Activated naive CD4-positive, alpha-beta T cell treated with anti-CD3 and anti-CD28 coated beads, Interleukin-2, amount 50 U/mL, for 16 hours (primary cell): Measurements from ENCODE around the gene EPS15.

Experiments used
- DNase-seq: peaks from one replicate; pipeline ENCODE4 v3.0.0-alpha.2; 2020

Gene EPS15

DNA sequence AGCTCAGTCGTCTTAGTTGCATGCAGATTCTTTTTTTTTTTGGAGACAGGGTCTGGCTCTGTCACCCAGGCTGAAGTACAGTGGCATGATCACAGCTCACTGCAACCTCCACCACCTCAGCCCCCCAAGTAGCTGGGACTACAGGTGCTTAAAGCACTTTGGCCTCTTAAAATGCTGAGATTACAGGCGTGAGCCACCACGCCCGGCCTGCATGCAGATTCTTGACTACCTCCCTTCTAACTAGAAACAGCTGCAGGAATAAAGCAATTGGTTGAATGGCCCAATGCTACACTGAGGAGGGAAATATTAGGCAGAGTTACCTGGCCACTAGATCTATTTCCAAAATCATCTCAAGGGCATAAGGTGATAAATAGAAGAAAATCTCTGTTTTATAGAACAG, 159.2 kb downstream of the EPS15 start:
- no peak for DNase-seq

GRCh38 chr1:51355382-51355781, 163.7 kb downstream of the EPS15 start:
- DNase-seq, result no peak

DNA sequence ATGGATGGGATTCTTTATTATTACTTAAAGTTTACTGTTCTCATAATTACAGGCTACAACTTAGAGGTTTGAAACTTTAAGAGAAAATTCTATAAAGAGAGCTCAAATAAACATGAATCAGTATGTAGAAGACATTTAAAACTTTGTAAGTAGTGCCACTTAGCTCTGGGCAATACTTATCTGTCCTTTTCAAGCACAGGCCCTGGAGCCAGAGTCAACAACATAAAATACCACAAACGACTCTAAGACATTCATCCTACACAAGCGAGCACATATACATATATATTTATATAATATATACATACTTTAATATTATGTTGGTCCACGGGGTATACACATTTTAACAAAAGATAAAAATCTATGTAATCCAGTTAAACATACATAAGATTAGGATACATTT, 164.7 kb downstream of the EPS15 start:
- no peak for DNase-seq

DNA sequence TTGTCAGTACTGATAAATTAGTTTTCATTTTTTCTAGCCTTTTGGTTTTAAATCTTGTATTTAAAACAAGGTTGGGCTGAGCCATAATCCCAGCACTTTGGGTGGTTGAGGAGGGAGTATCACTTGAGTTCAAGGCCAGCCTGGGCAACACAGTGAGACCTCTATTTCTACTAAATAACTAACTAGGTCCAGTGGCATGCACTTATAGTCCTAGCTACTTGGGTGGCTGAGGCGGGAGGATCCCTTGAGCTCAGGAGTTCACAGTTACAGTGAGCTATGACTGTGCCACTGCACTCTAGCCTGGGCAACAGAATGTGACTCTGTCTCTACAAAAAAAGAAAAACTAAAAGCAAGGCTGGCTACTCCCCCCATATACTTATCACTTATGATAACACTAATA, 167.2 kb downstream of the EPS15 start:
- DNase-seq, result no peak

DNA sequence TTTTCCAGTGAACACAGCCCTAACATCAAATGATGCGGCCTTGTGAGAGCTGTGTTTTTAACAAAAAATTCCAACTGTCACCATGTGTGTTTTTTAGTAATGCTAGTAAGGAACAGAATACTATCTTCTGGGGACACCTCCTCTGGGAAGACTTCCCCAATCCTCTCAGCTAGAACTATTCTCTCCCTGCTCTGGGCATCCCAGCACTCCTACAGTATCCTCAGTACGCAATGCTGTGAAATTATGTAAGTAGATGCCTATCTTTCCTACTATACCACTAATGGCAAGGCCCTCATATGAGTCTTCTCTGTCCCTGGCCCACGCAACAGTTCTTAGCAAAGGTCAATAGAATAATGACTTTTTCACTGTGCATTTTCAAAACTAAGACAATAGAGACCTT, 169.2 kb downstream of the EPS15 start:
- DNase-seq, result no peak

DNA sequence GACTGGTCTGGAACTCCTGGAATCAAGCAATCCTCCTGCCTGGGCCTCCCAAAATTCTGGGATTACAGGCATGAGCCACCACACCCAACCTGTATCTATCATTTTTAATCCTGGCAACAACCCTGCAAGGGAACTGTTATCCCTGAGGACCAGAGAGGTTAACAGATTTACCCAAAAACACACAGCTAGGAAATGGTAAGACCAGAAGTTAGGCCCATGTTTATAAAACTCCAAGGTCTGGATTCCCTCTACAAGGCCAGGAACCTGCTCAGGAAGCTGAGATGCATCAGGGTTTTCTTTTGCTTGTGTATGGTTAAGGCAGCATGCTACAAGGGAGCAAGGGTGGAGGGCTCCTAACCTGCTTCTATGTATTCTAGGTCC, 170.9 kb downstream of the EPS15 start:
- no peak for DNase-seq

DNA sequence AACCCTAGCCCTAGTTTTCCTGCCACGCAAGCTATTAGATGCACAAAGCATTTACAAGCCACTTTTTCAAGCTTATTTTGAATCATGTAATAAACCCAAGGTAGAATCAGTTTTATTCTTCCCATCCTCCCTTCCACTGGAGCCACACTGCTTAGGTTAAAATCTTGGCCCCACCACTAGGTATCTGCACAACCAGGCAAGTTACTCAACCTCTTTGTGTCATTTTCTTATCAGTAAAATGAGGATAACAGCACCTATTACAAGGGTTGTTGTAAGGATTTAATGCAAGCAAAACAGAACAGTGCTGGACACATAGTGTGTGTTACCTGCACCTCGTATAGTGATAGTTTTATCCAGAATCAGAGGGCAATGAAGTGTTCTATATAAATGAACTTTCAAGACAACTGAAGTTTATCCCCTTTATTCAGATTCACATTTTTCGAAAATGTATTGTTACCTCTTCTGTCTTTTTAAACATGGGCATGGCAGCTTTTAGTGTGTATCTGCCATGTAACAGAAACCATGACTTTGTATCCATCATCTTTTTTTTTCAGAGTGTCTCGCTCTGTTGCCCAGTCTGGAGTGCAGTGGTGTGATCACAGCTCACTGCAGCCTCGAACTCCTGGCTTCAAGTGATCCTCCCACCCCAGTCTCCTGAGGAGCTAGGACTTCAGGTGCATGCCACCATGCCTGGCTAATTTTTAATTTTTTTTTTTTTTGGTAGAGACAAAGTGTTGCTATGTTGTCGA, 171.5 kb downstream of the EPS15 start:
- no peak for DNase-seq

DNA sequence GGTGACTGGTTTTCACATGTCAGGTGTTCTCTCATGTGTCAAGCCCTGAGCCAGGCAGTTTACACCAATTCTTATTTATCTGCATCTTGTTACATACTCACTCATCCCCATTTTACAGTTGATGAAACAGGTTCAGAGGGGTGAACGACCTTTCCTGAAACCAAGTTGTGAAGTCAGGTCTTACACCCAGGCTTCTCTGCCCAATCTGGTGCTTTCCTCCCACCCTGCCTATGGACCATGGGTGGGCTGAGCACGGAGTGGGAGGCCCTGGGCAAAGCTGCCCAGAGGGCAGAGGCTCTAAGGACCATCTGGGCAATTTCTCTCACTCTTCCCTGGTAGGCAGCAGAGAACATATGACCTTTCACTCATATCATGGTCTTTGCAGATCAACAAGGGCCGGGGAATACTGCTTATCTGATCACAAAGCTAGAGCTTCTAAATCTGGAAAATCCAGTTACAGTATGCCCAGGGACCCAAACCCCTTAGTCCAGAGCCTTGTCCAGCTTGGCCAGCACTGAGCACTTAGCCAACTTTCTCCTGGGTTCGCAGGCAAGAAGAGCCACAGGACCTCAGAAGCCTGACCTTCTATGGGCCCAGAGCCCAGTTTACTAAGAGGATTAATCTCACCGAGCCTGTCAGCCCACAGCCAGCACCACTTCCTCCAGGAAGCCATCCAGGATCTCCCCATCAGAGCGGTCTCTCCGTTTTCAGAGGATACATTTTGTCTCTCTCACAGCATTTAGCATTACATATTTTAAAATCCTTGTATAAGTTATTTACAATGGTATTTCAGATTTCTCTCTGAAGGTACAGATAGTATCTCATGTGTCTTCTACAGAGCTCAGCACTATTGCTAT, 172.8 kb downstream of the EPS15 start:
- no peak for DNase-seq

DNA sequence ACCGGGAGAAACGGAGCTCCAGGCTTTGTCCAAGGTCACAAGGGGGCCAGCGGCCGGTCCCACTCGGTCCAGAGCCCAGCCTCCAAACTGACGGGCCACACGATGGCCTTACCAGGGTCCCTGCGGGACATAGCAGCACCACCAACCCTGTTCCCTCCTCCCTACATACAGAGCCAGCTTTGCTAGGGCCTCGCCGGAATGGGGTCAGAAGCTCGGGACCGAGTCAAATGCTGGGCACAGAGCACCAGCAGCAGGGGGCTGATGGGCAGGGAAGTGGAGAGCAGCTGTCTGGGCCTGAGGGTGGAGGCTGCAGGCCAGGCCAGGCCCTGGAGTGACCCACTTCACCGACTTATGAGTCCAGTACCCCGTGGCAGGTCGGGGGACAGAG, 173.8 kb downstream of the EPS15 start:
- no peak for DNase-seq

- no peak for DNase-seq
Measured at GRCh38 chr1:51344602-51345299, 174.3 kb downstream of the EPS15 start.

DNA sequence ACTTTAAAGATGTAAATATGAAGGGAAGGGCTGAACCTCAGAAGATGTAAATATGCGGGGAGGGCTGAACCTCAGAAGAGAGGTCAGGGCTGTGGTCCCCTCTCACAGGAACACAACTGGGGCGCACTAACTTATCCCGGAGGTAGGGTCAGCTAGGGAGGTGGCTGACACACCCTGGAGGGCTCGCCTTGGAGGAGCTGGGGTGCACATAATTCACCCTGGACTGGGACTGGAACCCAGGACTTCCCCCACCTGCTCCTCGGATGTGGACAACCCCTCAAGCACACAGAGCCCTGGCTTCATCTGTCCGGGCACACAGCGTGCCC, 174.8 kb downstream of the EPS15 start:
- DNase-seq, result no peak

DNA sequence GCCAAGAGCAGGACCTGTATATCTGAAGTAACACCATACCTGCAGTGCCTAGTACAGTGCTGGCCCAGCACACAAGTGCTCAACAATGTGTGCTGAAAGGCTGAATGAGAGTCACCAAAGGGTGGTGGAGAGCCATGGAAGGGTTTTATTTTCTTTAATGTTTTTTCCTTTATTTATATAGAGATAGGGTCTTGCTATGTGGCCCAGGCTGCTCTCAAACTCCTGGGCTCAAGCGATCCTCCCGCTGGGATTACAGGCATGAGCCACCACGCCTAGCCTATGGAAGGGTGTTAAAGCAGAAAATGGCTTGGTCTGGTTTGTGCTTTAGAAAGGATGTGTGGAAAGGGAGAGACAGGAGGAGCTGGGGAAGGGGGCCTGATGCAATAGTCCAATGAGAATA, 175.4 kb downstream of the EPS15 start:
- no peak for DNase-seq

DNA sequence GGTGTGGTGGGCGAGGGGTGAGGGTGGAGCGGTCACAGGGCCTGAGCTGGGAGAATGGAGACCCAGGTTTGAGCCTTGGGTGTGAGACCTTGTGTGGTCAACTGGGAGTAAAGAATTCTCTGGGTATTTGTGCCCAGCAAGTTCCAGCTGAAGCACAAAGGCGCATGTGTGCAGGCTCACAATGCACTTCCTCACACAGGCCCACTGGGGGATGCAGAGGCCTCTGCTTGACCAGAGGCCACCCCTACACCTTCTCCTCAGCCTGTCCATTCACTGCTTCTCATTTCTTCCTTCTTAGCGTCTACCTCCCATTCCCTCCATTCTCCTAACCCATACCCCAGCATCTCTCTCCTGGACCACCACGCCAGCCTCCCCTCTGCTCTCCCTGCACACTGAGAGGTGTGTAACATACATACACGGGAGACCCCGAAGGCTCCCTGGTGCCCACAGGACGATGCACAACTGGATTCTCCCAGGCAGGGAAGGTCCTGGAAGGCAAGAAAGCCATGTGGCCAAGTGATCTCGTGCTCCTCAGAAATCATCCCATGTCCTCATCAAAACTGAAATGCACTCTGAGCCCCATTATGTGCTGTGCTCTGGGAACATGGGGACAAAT, 176.4 kb downstream of the EPS15 start:
- no peak for DNase-seq

DNA sequence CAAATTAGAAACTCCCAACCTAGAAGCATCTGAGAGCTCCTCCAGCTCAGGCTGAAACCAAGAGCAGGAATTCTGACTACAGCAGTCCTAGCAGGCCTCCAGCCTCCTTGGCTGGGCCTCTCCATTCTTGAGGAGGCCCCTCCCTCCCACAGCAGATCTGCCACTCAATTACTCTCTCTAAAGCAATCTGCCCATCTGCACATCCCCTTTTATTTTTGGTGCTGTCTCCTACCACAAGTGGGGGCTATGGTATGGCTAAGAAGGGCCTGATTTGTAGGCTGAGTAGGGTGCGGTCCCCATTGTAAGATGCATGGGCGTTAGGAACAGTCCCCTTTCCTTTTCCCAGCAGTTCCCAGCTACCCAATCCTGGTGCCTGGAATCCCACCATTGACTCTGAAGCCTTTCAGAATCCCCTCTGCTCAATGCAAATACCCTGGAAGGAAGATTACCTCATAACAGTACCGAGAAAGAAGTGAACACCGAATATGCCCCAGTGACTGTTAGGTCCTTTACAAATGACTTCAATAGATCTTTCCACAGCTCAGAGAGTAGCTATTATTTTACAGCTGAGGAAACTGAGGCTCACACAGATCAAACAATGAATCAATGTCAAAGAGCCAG, 177.1 kb downstream of the EPS15 start:
- DNase-seq, result no peak

GRCh38 chr1:51340380-51340779, 178.7 kb downstream of the EPS15 start:
- no peak for DNase-seq

- DNase-seq, result no peak
Measured at GRCh38 chr1:51336711-51337110, 182.4 kb downstream of the EPS15 start.

- DNase-seq, result no peak
Measured at GRCh38 chr1:51336004-51336403, 183.1 kb downstream of the EPS15 start.

DNA sequence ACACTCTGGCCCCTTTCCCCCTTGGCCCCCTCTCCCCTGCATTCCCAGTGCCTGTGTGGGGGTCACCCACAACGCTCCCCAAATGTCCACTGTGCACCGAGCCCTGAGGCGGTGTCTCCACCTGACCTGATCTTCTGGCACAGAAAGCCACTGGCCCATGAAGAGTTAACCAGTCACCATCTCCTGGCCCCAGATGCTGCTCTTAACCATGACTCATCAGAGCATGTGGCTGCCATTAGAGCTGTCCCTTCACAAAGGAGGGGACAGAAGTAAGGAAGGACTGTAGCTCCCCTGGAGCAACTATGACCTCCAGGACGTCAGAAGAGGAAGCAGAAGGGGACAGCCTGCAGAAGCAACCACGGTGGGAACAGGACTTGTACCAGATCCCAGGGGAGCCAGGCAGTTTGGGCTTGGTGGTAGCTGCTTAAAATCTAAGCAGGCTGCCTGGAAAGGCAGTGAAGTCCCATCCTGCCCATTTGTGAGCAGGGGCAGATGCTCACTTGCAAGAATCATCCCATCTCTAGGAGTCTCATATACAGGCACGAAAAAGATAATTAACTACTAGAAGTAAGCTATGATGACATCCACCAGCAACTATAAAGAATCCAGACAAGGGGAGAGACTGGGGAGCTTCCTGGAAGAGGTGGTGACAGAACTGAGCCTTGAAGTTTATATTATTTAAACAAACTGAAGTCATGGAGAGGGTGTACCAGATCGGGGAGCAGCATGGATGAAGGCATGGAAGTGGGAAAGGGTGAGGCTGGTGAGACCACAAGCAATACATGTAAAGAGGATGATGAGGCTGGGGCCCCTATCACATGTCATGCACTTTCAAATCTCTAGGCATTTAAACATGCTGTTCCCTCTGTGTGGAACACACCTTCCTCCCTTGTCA, 187.6 kb downstream of the EPS15 start:
- no peak for DNase-seq

DNA sequence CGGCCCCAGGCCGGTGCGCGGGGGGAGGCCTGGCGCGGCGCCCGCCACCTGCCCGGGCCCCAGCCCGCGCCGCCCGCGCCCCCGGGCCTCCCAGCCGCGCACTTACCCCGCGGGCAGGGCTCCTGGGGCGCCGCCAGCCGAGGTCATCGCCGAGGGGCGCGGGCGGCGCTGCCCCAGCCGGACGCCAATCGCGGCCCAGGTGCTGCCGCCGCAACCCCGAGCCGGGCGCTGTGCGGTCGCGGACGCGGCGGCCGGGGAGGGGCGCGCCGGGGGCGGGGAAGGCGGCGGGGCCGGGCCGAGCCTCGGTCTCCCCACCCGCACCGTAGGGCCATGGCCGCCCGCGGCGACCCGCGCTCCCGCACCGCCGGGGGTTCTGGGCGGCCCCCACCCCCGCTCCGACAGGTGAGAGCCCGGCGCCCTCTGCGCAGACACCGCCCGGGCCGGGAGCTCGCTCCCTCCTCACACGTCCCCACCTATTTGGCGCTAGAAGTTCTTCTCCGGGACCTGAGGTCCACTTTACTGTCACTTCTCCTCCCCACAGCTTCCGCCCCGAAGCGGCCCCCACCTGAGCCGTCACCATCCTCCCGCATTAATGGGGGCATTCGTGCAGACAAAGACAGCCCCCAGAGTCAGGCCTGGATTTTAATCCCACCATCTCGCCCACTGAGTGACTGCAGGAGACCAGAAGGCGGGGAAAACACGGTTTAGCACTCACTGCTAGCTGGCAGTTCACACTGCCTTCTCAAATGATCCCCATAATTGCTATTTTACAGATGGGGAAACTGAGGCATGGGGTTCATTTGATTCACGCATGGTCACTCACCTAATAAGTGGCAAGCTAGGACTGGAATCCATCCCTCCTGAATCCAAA, 188.5 kb downstream of the EPS15 start, which contains the start of gene TTC39A:
TSS of gene TTC39A (minus strand) at position 232 of the 871 bp plus-strand sequence. CDS start at position 147, 85 bp downstream.
- no peak for DNase-seq

- no peak for DNase-seq
Measured at GRCh38 chr1:51329443-51330325, 189.4 kb downstream of the EPS15 start.
